Fibroblast of skin of scalp (primary cell): ENCODE data around the gene OGFOD3.

ENCODE experiments used
- DNase-seq: peaks from one replicate; pipeline ENCODE4 v3.0.0-alpha.2; 2013

OGFOD3 gene

DNA sequence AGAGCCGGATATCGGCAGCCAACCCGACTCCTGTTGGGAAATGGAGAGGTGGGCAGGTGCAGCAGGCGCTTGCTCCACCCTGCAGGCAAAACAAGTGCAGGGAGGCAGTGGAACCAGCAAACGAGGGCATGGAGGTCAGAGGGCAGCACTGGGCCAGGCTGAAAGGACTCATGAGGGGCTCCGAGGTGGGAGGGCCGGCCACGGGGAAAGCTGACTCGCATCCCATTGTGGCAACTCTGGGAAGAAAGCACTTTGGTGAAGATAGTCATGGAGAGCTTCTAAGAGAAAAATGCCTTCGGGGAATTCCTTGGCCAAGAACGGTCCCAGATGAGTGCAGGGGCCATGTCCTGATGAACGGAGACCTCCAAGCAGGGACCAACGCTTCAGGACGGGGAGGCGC, 27.7 kb upstream of the OGFOD3 start:
- no peak for DNase-seq

DNA sequence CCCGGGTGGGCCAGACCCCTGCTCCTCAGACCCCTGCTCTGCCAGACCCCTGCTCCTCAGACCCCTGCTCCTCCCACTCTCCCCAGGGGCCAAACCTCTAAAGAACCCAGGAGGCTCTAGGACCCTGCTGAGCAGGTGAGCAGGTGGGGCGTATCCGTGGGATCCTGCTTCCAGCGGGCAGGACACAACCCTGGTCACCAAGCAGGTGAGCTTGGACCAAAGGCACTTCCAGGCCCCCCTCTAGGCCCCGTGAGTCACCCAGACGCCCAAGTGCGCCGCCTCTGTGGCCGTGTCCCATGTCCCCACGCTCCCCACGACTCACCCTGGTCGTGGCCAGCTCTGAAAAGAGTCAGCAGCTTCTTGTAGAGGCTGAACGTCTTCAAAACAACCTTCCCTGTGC, 27.2 kb upstream of the OGFOD3 start:
- no peak for DNase-seq

DNA sequence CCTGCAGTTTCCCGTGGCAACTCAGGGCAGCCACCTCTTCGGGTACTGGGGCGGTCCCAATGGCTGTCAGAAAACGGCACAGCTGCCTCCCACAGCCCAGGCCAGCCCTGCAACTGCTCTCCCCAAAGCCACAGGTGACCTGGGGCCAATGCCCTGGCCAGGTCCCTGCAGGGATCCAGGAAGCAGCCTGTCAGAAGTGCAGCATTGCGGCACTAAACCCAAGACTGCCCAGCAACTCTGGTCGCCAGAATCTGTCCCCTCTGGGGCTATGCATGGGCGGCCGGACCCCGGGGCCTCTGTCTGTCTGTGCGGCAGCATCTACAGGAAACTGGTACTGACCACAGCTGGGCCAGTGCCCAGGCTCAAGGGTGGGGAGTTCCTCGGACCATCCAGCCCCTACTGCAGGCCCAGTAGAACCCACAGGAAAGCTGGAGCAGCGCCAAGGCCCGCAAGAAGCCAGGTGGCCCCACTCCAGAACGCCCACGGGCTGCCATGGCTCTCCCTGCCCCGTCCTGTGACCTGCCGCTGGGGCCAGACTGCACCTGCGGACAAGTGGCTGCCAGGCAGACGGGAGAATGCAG, 26.6 kb upstream of the OGFOD3 start:
- no peak for DNase-seq

DNA sequence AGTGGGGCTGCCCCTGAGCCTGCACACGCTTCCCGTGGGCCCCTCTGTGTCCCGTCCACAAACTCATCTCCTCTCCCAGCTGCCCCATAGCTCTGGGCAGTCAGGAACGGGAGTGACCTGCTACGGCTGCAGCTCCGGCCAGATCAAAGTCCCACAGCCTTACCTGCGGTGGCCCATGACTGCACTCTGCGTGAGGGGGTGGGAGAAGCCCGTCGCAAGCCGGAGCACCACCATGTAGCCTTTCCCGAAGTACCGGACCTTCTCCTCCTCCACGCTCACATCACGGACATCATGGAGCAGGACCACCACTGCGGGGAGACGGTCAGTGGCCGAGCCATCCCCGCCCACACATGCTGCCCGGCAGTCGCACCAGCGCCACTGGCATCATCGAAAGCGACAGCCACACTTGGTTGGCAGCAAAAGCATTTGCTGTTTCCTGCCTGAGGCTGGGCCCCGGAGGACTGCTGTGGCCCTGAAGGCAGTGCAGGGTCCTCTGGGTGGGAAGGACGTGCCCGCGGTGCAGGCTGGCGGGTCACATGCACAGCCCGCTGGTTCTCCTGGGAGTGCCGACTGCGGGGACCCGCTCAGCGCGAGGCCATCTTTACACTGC, 26.0 kb upstream of the OGFOD3 start:
- DNase-seq: no peak

DNA sequence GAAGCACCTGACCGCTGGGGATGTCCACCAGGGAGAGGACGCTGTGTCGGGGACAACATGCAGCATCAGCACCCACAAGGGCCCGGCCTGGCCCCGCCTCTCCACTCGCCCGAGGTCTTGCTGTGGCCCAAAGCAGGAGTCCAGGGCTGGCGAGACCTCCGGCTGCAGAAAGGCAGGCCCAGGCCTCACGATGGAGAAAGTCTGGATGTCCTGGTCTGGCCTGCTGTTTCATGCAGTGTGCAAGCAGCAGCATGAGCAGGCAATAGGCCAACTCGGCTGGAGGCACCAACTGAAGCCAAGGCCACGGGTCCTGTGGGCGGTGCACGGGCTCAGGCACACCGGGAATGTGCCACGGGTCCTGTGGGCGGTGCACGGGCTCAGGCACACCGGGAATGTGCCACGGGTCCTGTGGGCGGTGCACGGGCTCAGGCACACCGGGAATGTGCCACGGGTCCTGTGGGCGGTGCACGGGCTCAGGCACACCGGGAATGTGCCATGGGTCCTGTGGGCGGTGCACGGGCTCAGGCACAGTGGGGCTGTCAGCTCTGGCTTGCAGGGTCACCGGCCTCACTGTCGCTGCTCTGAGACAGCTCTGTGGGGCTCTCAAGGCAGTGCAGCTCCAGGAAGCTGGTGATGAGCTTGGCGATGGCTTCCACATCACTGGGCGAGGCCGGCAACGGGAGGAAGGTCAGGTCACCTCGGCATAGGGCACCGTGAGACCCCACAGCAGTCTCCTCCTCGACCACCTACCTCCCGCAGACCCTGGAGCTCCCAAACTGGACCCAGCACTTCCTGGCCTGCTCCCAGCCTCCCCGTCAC, 25.3 kb upstream of the OGFOD3 start:
- DNase-seq: no peak

DNA sequence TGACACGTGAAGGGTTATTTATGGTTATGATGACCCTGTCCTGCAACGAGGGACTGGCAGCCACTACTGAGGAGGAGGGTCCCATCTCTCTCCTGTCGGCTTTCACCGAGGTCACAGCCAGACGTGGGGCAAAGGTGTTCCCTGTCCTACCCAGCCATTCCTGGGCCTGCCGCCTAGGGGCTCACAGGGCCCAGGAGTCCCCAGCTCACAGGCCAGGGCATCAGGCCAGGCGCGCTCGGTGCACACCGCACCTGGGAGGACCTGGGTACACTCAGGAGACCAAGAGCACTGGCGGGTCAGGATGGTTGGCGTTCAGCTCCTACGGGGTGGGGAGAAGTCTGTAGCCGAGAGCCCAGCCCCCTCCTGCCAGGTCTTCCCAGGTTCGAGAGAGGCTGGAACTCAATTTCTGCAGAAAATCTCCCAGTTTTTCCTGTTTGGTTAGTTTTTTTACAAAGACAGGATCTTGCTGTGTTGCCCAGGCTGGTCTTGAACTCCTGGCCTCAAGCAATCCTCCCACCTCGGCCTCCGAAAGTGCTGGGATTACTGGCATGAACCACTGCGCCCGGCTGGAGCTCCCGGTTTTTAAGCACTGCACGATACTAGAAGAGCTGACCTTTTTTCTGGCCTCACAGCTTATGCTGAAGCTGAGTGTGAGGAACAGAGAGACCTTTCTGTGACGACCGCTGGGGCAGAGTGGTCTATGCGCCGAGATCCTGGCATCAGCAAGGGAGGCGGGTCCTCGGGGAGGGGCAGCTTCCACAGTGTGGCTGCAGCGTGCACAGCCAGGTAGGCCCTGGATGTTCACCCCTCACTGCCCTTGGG, 24.5 kb upstream of the OGFOD3 start:
- DNase-seq: no peak

DNA sequence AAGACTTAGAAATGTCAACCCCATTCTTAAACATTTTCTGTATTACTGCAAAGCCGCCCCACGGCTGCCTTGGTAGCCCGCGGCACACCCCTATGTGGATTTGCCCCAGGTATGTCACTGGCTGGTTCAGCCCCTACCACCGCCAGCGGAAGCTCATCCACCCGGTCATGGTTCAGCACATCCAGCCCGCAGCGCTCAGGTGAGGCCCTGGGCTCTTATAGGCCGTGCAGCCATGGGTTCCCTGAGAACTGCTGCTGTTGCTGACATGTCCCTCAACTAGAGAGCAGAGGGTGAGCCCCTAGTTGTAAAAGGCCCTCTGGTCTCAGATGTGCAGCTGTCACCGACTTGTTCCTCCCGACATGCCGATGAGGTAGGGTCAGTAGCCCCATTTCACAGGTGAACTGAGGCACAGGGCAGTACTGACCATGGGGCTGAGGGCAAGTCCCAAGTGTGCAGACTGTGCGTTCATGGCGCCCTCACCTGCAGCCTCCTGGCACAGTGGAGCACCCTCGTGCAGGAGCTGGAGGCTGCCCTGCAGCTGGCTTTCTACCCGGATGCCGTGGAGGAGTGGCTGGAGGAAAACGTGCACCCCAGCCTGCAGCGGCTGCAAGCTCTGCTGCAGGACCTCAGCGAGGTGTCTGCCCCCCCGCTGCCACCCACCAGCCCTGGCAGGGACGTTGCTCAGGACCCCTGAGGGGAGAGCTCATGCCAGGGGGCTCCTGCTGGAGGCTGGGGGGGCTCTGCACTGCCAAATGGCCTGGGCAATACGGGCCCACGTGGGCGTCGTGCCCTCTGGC, 23.5 kb upstream of the OGFOD3 start:
- no peak for DNase-seq

DNA sequence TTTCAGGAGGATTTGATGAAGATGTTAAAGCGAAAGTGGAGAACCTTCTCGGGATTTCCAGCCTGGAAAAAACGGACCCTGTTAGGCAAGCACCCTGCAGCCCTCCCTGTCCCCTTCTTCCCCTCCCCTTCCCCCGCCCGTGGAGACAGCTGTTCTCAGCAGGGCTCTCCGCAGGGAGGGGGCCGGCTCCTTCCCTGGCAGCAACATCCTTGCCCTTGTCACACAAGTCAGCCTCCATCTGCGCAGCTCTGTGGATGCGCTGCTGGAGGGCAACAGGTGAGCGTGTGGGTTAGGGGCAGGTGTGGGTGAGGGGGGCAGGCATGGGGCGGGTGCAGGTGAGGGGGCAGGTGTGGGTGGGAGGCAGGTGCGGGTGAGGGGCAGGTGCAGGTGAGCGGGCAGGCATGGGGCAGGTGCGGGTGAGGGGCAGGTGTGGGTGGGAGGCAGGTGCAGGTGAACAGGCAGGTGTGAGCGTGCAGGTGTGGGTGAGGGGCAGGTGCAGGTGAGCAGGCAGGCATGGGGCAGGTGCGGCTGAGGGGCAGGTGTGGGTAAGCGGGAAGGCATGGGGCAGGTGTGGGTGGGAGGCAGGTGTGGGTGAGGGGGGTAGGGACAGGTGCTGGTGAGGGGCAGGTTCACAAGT, 22.7 kb upstream of the OGFOD3 start:
- DNase-seq: peak; percentile 25

DNA sequence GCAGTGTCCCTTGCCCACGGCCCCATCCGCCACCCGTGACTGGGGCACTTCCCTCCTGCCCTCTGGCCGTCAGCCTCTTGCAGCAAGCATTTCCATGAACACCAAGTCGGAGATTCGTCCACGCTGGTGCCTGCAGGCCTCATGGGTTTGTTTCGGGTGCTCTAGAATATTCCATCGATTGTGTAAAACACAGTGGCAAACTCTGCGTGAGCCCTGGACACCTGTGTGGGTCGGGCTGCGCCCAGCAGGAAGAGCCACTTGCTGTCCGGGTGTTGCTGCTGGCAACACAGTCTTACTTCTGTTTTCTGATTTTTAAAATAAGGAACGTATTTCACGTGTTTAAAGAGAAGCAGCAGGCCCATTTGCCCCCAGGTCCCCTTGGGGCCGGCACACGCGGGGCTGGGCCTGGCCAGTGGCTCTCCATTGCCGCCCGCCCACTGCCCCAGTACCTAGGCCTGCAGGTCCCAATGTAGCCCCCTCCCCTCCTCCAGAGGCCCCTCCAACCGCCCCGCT, 22.1 kb upstream of the OGFOD3 start:
- no peak for DNase-seq

DNA sequence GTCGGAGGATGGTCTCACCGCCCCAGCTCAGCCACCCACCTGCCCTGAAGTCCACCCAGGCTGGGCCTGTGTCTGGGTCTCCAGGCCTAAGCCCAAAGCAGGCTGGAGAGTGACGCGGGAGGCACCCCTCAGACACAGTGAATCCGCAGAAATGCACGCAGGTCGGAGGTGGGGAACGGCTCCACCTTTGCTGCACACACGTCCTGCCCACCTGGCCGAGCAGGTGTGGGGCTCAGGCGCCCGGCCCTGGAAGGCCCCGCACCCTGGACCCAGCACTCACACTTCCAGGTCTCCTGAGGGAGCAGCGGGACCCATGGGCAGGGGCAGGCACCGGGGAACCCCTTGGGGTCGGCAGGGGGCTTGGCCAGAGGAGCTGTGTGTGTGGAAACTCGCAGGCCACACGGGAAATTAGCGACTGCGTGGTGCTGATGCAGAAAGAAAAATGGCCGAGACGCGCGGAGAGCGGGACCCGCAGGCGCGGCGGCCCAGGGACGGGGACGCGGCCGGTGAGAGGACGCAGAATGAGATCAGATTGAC, 21.5 kb upstream of the OGFOD3 start:
- DNase-seq: no peak

DNA sequence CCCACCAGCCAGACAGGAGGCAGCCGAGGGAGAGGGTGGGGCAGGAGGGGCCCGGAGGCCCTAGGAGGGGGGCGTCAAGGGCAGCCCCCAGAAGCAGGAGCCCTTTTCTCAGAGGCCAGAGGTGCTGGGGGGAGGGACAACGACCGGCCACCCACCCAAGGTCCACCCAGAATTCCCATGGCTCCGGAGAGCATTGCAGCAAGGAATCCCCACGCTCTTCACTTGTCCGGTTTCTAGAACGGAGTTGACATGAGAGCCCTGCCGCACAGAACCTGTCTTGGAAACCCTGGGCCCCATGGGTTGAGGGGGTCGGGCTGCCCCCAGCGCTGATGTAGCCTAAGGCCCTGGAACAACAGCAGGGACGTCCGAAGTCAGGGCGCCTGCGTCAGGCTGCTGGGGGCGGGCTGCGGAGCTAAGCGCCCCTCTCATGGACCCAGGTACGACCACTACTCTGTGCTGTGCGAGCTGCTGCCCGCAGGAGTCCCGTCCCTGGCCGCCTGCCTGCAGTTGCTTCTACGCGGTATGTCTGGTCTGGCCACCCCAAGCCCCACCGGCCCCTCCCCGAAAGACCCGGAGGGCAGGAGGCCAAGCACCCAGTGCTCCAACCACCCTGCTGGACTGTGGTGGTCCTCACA, 20.9 kb upstream of the OGFOD3 start:
- DNase-seq: no peak

DNA sequence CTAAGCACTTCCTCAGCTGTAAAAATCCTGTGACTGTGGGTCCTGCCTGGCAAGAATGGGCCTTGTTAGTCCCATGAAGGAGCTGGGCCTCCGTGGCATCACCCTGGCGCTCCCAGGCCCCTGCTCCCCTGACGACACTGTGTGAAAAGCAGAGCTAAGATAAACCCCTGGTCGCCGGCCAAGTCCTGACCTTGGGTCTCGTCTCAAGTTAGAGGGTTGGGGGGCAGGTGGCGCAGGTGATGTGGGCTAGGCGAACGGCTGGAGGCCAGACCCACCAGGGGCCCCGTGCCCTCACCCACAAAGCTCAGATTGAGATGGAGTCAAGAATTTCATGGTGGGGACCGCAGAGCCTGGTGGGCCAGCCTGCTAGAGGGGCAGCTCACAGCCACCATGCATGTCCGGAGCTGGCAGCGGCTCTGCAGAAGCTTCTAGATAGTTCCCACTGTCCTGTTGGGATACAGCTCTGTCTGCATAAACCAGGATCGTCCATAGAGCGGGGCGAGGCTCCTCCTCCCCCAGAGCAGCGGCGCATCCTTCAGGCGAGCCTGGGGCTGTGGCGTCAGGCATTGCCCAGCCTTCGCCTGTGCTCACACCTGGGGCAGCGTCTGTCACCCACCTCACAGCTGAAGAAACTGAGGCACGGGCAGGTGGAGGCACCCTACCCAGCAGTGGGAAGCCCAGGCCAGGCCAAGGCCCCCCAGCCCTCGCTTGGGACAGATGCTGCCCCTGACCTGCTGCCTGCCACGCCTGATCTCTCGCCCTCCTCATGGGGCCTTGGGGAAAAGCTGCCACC, 20.2 kb upstream of the OGFOD3 start:
- no peak for DNase-seq

DNA sequence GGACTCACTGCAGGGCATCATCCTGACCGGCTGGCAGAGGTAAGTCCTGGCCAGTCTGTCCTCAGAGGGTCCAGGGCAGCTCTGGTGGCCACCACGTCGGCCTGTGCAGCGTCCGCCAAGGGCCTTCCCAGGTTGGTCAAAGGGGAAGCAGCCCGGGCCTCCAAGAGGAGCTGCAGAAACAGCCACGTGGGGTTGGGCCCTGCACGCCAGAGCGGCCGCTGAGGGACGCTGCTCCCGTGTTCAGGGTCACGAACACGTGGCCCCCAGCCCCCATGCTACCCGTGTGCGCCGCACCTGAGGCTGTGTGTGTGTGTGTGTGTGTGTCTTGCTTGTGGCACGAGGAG, 18.9 kb upstream of the OGFOD3 start:
- DNase-seq: no peak

DNA sequence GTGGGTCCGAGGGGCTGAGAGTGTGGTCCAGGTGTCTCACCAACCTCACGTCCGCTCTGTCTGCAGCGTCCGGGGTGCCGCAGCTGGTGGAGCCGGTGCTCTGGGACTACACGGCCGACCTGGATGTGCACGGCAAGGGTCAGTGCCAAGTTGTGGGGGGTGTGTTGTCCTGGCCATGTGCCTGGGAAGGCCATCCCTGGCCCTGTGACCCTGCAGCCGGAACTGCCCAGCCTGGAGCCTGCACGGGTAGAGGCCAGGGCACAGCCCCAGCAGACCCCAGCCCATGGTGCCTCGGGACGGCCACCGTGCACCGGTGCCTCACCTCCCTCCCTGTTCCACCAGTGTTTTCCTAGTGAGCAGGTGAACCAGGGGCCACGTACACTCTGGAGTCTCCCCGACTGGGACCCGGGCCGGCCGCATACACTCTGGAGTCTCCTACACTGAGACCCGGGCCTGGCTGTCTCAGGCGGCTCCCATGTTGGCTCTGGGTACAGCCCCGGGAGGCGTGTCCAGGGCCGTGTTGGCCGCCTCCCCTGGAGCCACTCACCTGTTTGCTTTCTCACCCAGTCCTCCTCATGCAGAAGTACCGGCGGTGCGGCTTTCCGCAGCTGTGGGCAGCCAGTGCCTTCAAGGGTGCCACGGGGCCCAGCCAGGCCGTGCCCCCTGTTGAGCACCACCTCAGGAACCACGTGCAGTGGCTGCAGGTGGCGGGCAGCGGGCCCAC, 18.4 kb upstream of the OGFOD3 start:
- DNase-seq: no peak

DNA sequence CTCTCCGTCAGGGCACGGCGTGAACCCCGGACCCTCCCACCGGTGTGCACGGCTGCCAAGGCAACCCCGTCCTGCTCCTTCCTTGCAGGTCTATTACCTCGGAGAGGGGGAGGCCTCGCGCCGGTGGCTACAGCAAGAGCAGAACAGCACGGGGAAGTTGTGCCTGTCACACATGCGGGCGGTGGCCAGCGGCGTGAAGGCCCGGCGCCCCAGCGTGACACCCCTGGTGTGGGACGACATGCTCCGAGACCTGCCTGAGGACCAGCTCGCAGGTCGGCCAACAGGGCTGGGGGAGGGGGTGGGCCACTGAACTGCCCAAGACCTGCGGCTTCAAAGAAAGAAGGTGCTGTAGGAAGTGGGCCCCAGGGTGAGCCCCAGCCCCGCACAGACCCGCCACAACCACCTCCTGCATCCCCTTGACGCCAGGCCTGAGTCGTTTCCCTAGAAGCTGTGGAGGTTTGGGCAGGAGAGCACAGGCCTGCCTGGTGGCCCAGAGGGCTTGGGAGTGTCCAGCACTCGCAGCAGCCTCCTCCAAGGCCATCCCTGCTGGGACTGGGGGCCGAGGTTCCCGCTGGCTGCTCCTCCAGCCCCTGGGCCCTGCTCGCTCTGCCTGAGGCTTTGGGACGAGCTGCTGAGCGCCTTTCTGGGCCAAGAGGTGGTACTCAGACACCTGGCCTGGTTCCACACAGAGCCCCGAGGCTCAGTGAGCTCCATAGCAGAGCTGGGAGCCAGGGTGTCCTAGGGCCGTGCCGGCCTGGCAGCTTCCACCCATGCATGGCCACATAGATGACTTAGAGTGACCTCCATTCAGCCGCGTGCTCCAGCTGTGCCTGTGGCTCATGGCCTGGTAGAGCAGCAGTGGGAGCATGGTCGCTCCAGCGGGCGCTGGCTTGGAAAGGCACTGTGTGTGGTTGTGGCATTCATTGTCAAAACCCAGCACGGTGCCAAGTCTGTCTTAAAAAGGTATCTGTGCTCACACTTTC, 17.5 kb upstream of the OGFOD3 start:
- no peak for DNase-seq

DNA sequence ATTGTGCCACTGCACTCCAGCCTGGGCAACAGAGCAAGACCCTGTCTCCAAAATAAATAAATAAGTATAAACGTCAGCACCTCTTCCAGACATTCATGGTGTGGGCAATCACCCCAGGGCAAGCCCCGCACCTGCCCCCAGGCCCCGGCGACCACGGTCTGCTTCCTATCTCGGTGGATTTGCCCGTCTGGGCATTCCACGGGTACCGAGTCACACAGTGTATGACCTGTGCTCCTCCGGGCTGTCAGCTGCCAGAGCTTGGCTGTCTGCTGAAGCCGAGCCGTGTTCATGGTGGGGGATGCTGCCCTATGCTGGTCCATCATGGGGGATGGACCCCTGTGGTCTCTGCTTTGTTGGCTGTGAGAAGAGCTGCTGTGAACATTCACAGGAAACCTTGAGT, 16.7 kb upstream of the OGFOD3 start:
- peak; percentile 8 for DNase-seq

DNA sequence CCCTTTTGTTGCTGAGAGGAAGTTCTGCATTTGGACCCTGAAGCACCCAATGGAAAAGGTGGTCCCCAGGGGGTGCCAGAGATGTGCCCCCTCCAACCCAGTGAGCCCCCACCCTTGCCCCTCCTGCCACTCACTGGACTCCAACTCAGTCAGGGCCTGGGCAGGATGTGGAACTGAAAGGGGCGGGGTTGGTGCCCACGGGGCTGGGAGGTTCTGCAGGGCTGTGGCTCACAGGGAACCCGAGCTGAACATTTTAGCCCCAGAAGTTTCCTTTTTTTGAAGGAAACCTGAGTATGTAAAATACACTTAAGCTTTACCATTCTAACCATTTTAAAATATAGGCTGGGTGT, 15.8 kb upstream of the OGFOD3 start:
- no peak for DNase-seq

DNA sequence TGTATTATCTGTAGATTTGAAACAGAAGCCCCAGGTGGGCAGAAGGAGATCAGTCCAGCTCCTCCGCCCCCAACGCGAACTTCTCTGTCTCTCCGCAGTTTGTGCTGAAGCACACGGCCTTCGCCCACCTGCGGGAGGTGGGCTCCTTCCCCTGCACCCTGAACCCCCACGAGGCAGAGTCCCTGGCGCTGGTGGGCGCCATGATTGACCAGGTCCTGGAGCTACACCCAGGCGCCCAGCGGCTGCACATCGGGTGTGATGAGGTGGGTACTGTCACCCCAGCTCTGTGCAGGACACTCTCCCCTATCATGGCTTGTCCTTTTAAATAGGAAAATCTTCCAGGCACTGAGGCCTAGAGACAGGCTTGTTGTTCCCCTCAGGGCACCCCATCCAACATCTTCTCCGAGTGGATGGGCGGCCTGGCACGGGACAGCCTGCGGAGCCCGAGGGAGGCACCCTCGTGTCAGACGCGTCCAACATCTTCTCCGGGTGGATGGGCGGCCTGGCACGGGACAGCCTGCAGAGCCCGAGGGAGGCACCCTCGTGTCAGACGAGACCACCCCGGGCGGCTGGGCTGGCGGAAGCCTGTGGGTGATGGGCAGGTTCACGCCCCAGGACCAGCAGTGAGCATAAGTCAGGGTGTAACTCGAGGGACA, 15.3 kb upstream of the OGFOD3 start:
- DNase-seq: no peak
